Measurements from ENCODE around the gene SEC24A.
A peak's percentile ranks its signal among the peaks of the same experiment; 100 is the strongest.
"Not testable (repeated sequence)": the region's sequence is repeated elsewhere in the genome, so short reads cannot be mapped to it uniquely, and the experiment has no call there.

The SEC24A gene

GRCh38 chr5:134650660-134651059 is 2.1 kb downstream of the SEC24A start:
- not testable (repeated sequence) for DNase-seq (ENCODE audit: low spot score)

- no peak for DNase-seq (ENCODE audit: low spot score)
Observed at GRCh38 chr5:134651531-134651930, 2.9 kb downstream of the SEC24A start.

GRCh38 chr5:134656690-134657089 is 8.1 kb downstream of the SEC24A start:
- DNase-seq (ENCODE audit: low spot score): no peak

GRCh38 chr5:134659456-134659855 is 10.9 kb downstream of the SEC24A start:
- no peak for DNase-seq (ENCODE audit: low spot score)

- DNase-seq (ENCODE audit: low spot score): no peak
Observed at GRCh38 chr5:134659922-134660321, 11.3 kb downstream of the SEC24A start.

GRCh38 chr5:134662971-134663370 is 14.4 kb downstream of the SEC24A start:
- no peak for DNase-seq (ENCODE audit: low spot score)

GRCh38 chr5:134664448-134664847 is 15.9 kb downstream of the SEC24A start:
- DNase-seq (ENCODE audit: low spot score): no peak

- not testable (repeated sequence) for DNase-seq (ENCODE audit: low spot score)
Observed at GRCh38 chr5:134673546-134673945, 25.0 kb downstream of the SEC24A start.

GRCh38 chr5:134677357-134677756 is 28.8 kb downstream of the SEC24A start:
- DNase-seq (ENCODE audit: low spot score): not testable (repeated sequence)

- DNase-seq (ENCODE audit: low spot score): not testable (repeated sequence)
Observed at GRCh38 chr5:134690144-134690543, 41.6 kb downstream of the SEC24A start.

GRCh38 chr5:134692722-134693121 is 44.1 kb downstream of the SEC24A start:
- no peak for DNase-seq (ENCODE audit: low spot score)

- DNase-seq (ENCODE audit: low spot score): no peak
Observed at GRCh38 chr5:134708301-134708700, 59.7 kb downstream of the SEC24A start.

- DNase-seq (ENCODE audit: low spot score): no peak
Observed at GRCh38 chr5:134714120-134714519, 65.5 kb downstream of the SEC24A start.

- no peak for DNase-seq (ENCODE audit: low spot score)
Observed at GRCh38 chr5:134714541-134714940, 66.0 kb downstream of the SEC24A start.

- DNase-seq (ENCODE audit: low spot score): not testable (repeated sequence)
Observed at GRCh38 chr5:134715466-134715865, 66.9 kb downstream of the SEC24A start.

- DNase-seq (ENCODE audit: low spot score): no peak
Observed at GRCh38 chr5:134724872-134725271, 76.3 kb downstream of the SEC24A start.

GRCh38 chr5:134732819-134733218 is 84.2 kb downstream of the SEC24A start:
- DNase-seq (ENCODE audit: low spot score): no peak

- DNase-seq (ENCODE audit: low spot score): no peak
Observed at GRCh38 chr5:134735243-134735642, 86.7 kb downstream of the SEC24A start.

GRCh38 chr5:134736173-134736812 is 87.7 kb downstream of the SEC24A start:
- DNase-seq (ENCODE audit: low spot score): no peak

GRCh38 chr5:134738133-134738962 is 89.8 kb downstream of the SEC24A start, which contains the start of gene CAMLG:
TSS of gene CAMLG (plus strand) at chr5:134738548. CDS start at chr5:134738621, 73 bp downstream.
- DNase-seq (ENCODE audit: low spot score): peak; percentile 95

- DNase-seq (ENCODE audit: low spot score): peak; percentile 44
Observed at GRCh38 chr5:134738963-134739661, 90.5 kb downstream of the SEC24A start.

GRCh38 chr5:134741052-134741451 is 92.5 kb downstream of the SEC24A start:
- DNase-seq (ENCODE audit: low spot score): no peak

GRCh38 chr5:134742134-134742533 is 93.5 kb downstream of the SEC24A start:
- DNase-seq (ENCODE audit: low spot score): no peak

Measured in AG08396 (cell line).